Karpas-422 (cell line): ENCODE measurements around the gene BUD13. TPM values are rescaled to one million over a fixed set of nuclear protein-coding genes. Genes with fewer than 3 reads are reported as not detected.

Experiments
- DNase-seq: peaks from one replicate; pipeline ENCODE4 v3.0.0-alpha.2; 2015
- H2AFZ ChIP-seq: fragments of 200-600 bp; sonication (generic); 2 replicates; pipeline ENCODE4 v1.6.1; 2014; ENCODE audit warnings: antibody characterized with exemption, low read length, mixed read lengths
- H3K27ac ChIP-seq: fragments of 200-600 bp; sonication (generic); 2 replicates; pipeline ENCODE4 v1.5.1; 2014; ENCODE audit warnings: mild to moderate bottlenecking, low read length, moderate library complexity
- H3K27me3 ChIP-seq: fragments of 200-600 bp; sonication (generic); 2 replicates; pipeline ENCODE4 v1.6.1; 2014; ENCODE audit warnings: low read length, mixed read lengths
- H3K36me3 ChIP-seq: fragments of 200-600 bp; sonication (generic); 2 replicates; pipeline ENCODE4 v1.6.1; 2014; ENCODE audit warnings: low read length, mixed read lengths; ENCODE audit not compliant: insufficient read depth
- H3K4me1 ChIP-seq: fragments of 200-600 bp; sonication (generic); 2 replicates; pipeline ENCODE4 v1.6.1; 2014; ENCODE audit warnings: mild to moderate bottlenecking, low read length, mixed read lengths
- H3K4me2 ChIP-seq: fragments of 200-600 bp; sonication (generic); 2 replicates; pipeline ENCODE4 v1.6.1; 2014; ENCODE audit warnings: low read length, low read depth, mild to moderate bottlenecking; ENCODE audit not compliant: poor library complexity, severe bottlenecking
- H3K4me3 ChIP-seq: fragments of 200-600 bp; sonication (generic); 2 replicates; pipeline ENCODE4 v1.5.1; 2014; ENCODE audit warnings: mild to moderate bottlenecking, antibody characterized with exemption, low read length, mixed read lengths
- H3K79me2 ChIP-seq: fragments of 200-600 bp; sonication (generic); 2 replicates; pipeline ENCODE4 v1.6.1; 2014; ENCODE audit warnings: mild to moderate bottlenecking, low read length, mixed read lengths
- H3K9ac ChIP-seq: fragments of 200-600 bp; sonication (generic); 2 replicates; pipeline ENCODE4 v1.6.0; 2014; ENCODE audit warnings: low read length
- H3K9me2 ChIP-seq: fragments of 200-600 bp; sonication (generic), shearing (Covaris generic); replicated peaks from 2 replicates; pipeline ENCODE4 v1.6.0; 2014; ENCODE audit warnings: mild to moderate bottlenecking, low read length, moderate library complexity; ENCODE audit not compliant: insufficient read depth
- H3K9me3 ChIP-seq: fragments of 300-700, 200-600 bp; sonication (generic); 2 replicates; pipeline ENCODE4 v1.6.1; 2014; ENCODE audit warnings: low read length, mixed read lengths
- H4K20me1 ChIP-seq: fragments of 200-600 bp; sonication (generic); 2 replicates; pipeline ENCODE4 v1.6.1; 2014; ENCODE audit warnings: mild to moderate bottlenecking, antibody characterized with exemption, low read length, low read depth; ENCODE audit not compliant: insufficient read depth
- total RNA-seq: library from RNA; depleted of rRNA; stranded (reverse); fragments of >200 nt; shearing (Covaris generic); gene quantifications from 2 replicates; pipeline ENCODE4 v1.2.3, GENCODE V29; 2014; ENCODE audit warnings: low replicate concordance

BUD13 gene
- total RNA-seq, 1 experiment from 2014 or later, result 6.4 TPM

GRCh38 chr11:116790167-116791001 lies 17.6 kb upstream of the BUD13 start:
- peaks cover 15% of the 10 kb centered on the region for H3K4me1 ChIP-seq
- peaks cover 5% of the 10 kb centered on the region; the same call in 1 of the 2 replicates for H3K36me3 ChIP-seq
- H3K4me3 ChIP-seq, result no peak overlapping the region
- DNase-seq, result no peak
- H3K9me2 ChIP-seq, result no peaks in the 10 kb centered on the region
- no peak overlapping the region for H3K4me2 ChIP-seq
- H3K79me2 ChIP-seq, result peaks cover 22% of the 10 kb centered on the region
- H3K9ac ChIP-seq, result no peak overlapping the region
- H3K27me3 ChIP-seq, result no peaks in the 10 kb centered on the region
- no peak overlapping the region for H3K27ac ChIP-seq
- H3K9me3 ChIP-seq, result no peaks in the 10 kb centered on the region
- H2AFZ ChIP-seq, result no peak overlapping the region
- peaks cover 4% of the 10 kb centered on the region; the same call in 1 of the 2 replicates for H4K20me1 ChIP-seq

- H2AFZ ChIP-seq, result no peak overlapping the region
- H3K4me3 ChIP-seq, result no peak overlapping the region
- H3K4me2 ChIP-seq, result no peak overlapping the region
- DNase-seq, result no peak
- H3K79me2 ChIP-seq, result peaks cover 24% of the 10 kb centered on the region
- peaks cover 7% of the 10 kb centered on the region for H3K36me3 ChIP-seq
- H3K9me3 ChIP-seq, result no peaks in the 10 kb centered on the region
- peaks cover 15% of the 10 kb centered on the region for H3K4me1 ChIP-seq
- no peaks in the 10 kb centered on the region for H3K27me3 ChIP-seq
- no peaks in the 10 kb centered on the region for H3K9me2 ChIP-seq
- H4K20me1 ChIP-seq, result peaks cover 4% of the 10 kb centered on the region; the same call in 1 of the 2 replicates
- H3K27ac ChIP-seq, result no peak overlapping the region
- H3K9ac ChIP-seq, result no peak overlapping the region
Measured at GRCh38 chr11:116788975-116789374, 16.2 kb upstream of the BUD13 start.

- Histone ChIP-seq H3K79me2 (peaks cover 24% of the 10 kb centered on the region), H3K4me1 (peaks cover 15% of the 10 kb centered on the region), H3K9ac (peak overlapping the region; percentile 83), H3K27me3 (no peaks in the 10 kb centered on the region), H4K20me1 (peaks cover 4% of the 10 kb centered on the region; the same call in 1 of the 2 replicates), H3K9me3 (no peaks in the 10 kb centered on the region), H3K4me2 (peak overlapping the region; percentile 82), H3K27ac (no peak overlapping the region), H3K4me3 (peak overlapping the region; percentile 87), H2AFZ (0 out of 2 replicates have a peak overlapping the region, but pooled peaks have one; percentile 76), H3K36me3 (peaks cover 7% of the 10 kb centered on the region), H3K9me2 (no peaks in the 10 kb centered on the region)
- DNase-seq, result no peak
Measured at GRCh38 chr11:116788534-116788933, 15.7 kb upstream of the BUD13 start.

GRCh38 chr11:116787786-116788486 lies 15.1 kb upstream of the BUD13 start, which contains the start of gene ZPR1:
TSS of gene ZPR1 (minus strand) at chr11:116788023. CDS start at chr11:116787990, 33 bp downstream.
- Histone ChIP-seq H3K4me2 (peak within 1 kb of the TSS; percentile 82), H3K36me3 (peaks cover 7% of the 10 kb centered on the region), H3K9ac (peak within 1 kb of the TSS; percentile 83), H3K79me2 (peaks cover 24% of the 10 kb centered on the region), H4K20me1 (peaks cover 4% of the 10 kb centered on the region; the same call in 1 of the 2 replicates), H3K4me3 (peak within 1 kb of the TSS; percentile 87), H3K9me3 (no peaks in the 10 kb centered on the region), H2AFZ (peak within 1 kb of the TSS; percentile 76; the same call in 1 of the 2 replicates), H3K9me2 (no peaks in the 10 kb centered on the region), H3K27me3 (no peaks in the 10 kb centered on the region), H3K27ac (no peak within 1 kb of the TSS), H3K4me1 (peaks cover 15% of the 10 kb centered on the region)
- DNase-seq, result peak; percentile 85

GRCh38 chr11:116787436-116787785 lies 14.6 kb upstream of the BUD13 start:
- Histone ChIP-seq H3K4me2 (peak overlapping the region; percentile 82), H3K4me1 (peaks cover 15% of the 10 kb centered on the region), H4K20me1 (peaks cover 4% of the 10 kb centered on the region; the same call in 1 of the 2 replicates), H3K36me3 (peaks cover 9% of the 10 kb centered on the region), H3K27me3 (no peaks in the 10 kb centered on the region), H3K4me3 (peak overlapping the region; percentile 87), H3K79me2 (peaks cover 24% of the 10 kb centered on the region), H3K9ac (peak overlapping the region; percentile 83), H3K9me3 (no peaks in the 10 kb centered on the region), H2AFZ (no peak overlapping the region), H3K9me2 (no peaks in the 10 kb centered on the region), H3K27ac (no peak overlapping the region)
- DNase-seq, result peak; percentile 35

GRCh38 chr11:116786966-116787365 lies 14.2 kb upstream of the BUD13 start:
- H3K4me3 ChIP-seq, result peak overlapping the region; percentile 87
- no peaks in the 10 kb centered on the region for H3K9me2 ChIP-seq
- peaks cover 15% of the 10 kb centered on the region for H3K4me1 ChIP-seq
- no peaks in the 10 kb centered on the region for H3K9me3 ChIP-seq
- peak overlapping the region; percentile 82 for H3K4me2 ChIP-seq
- H2AFZ ChIP-seq, result no peak overlapping the region
- peaks cover 4% of the 10 kb centered on the region; the same call in 1 of the 2 replicates for H4K20me1 ChIP-seq
- peak; percentile 7 for DNase-seq
- H3K27ac ChIP-seq, result no peak overlapping the region
- H3K9ac ChIP-seq, result peak overlapping the region; percentile 83
- H3K79me2 ChIP-seq, result peaks cover 24% of the 10 kb centered on the region
- H3K27me3 ChIP-seq, result no peaks in the 10 kb centered on the region
- peaks cover 13% of the 10 kb centered on the region for H3K36me3 ChIP-seq

- H3K4me2 ChIP-seq, result peak overlapping the region; percentile 82
- peak; percentile 19 for DNase-seq
- H3K4me1 ChIP-seq, result peaks cover 15% of the 10 kb centered on the region
- H3K27me3 ChIP-seq, result no peaks in the 10 kb centered on the region
- peaks cover 13% of the 10 kb centered on the region for H3K36me3 ChIP-seq
- peak overlapping the region; percentile 87 for H3K4me3 ChIP-seq
- H3K27ac ChIP-seq, result no peak overlapping the region
- H3K9me3 ChIP-seq, result no peaks in the 10 kb centered on the region
- peaks cover 4% of the 10 kb centered on the region; the same call in 1 of the 2 replicates for H4K20me1 ChIP-seq
- H3K9ac ChIP-seq, result peak overlapping the region; percentile 83; the same call in 1 of the 2 replicates
- no peak overlapping the region for H2AFZ ChIP-seq
- no peaks in the 10 kb centered on the region for H3K9me2 ChIP-seq
- peaks cover 24% of the 10 kb centered on the region for H3K79me2 ChIP-seq
Measured at GRCh38 chr11:116786326-116786725, 13.5 kb upstream of the BUD13 start.

GRCh38 chr11:116782728-116783127 lies 9.9 kb upstream of the BUD13 start:
- H3K4me2 ChIP-seq, result no peak overlapping the region
- DNase-seq, result peak; percentile 32
- H3K4me3 ChIP-seq, result no peak overlapping the region
- H3K36me3 ChIP-seq, result peaks cover 13% of the 10 kb centered on the region
- H3K9me3 ChIP-seq, result no peaks in the 10 kb centered on the region
- peaks cover 23% of the 10 kb centered on the region for H3K79me2 ChIP-seq
- no peak overlapping the region for H3K27ac ChIP-seq
- H2AFZ ChIP-seq, result no peak overlapping the region
- no peaks in the 10 kb centered on the region for H3K27me3 ChIP-seq
- H3K9ac ChIP-seq, result no peak overlapping the region
- H3K9me2 ChIP-seq, result no peaks in the 10 kb centered on the region
- H3K4me1 ChIP-seq, result peaks cover 9% of the 10 kb centered on the region
- peaks cover 4% of the 10 kb centered on the region; the same call in 1 of the 2 replicates for H4K20me1 ChIP-seq
